Tibial nerve (tissue), 4 donors: ENCODE results near the gene NTNG1. TPM values are rescaled to one million over a fixed set of nuclear protein-coding genes. Genes with fewer than 3 reads are reported as not detected.

ENCODE experiments used
- DNase-seq, 2 donors: peaks; one replicate each; pipeline ENCODE4 v3.0.0-alpha.2; 2019; ENCODE audit warnings: low spot score in 2 of 2
- H3K27ac ChIP-seq, 4 donors: fragments of 200-600 bp; sonication (generic) in 3 of 4; one replicate each; pipeline ENCODE4 v1.5.1; 2017 to 2019; ENCODE audit warnings: mild to moderate bottlenecking in 1 of 4
- H3K27me3 ChIP-seq, 2 donors: fragments of 200-600 bp; sonication (generic) in 1 of 2; one replicate each; pipeline versions ENCODE4 v1.5.1 to v1.6.0; 2017 to 2019
- H3K36me3 ChIP-seq, 3 donors: fragments of 200-600 bp; sonication (generic); one replicate each; pipeline ENCODE4 v1.5.1; 2018 to 2019
- H3K4me1 ChIP-seq, 4 donors: fragments of 200-600 bp; sonication (generic) in 3 of 4; one replicate each; pipeline ENCODE4 v1.5.1; 2017 to 2019
- H3K4me3 ChIP-seq, 4 donors: fragments of 200-600 bp; sonication (generic) in 3 of 4; one replicate each; pipeline ENCODE4 v1.5.1; 2017 to 2019; ENCODE audit warnings: mild to moderate bottlenecking in 1 of 4, moderate library complexity in 1 of 4
- H3K9me3 ChIP-seq, 4 donors: fragments of 200-600 bp; sonication (generic) in 3 of 4; one replicate each; pipeline ENCODE4 v1.5.1; 2017 to 2019
- EP300 ChIP-seq, 2 donors: sonication (generic); formaldehyde crosslinking; IDR thresholded peaks; one replicate each; pipeline ENCODE4 v1.6.1; 2017; ENCODE audit warnings: antibody characterized with exemption in 2 of 2, mild to moderate bottlenecking in 1 of 2
- POLR2A ChIP-seq, 2 donors: fragments of 450-650 bp; IDR thresholded peaks; one replicate each; pipeline ENCODE4 v1.6.1; 2017; ENCODE audit warnings: antibody characterized with exemption in 2 of 2, mild to moderate bottlenecking in 2 of 2, moderate library complexity in 2 of 2
- WGBS, 2 donors: methylation state at CpG; one replicate each; pipeline ENCODE4 v1.1.5; 2018; 5-methylcytosine and 5-hydroxymethylcytosine counted together
- total RNA-seq, 4 donors: library from RNA; depleted of rRNA; stranded (reverse); fragments of >200 nt; gene quantifications; one replicate each; pipeline ENCODE4 v1.1.0, GENCODE V29; 2016
- TF ChIP-seq, protein P1 (sequence below), 5 experiments: fragments of 200-600 bp in 3 of 5; fragments of 450-650 bp in 2 of 5; sonication (generic) in 3 of 5; IDR thresholded peaks; one replicate each; pipeline ENCODE4 v1.5.1; 2016 to 2019; ENCODE audit warnings: antibody characterized with exemption in 5 of 5, mild to moderate bottlenecking in 3 of 5, moderate library complexity in 2 of 5

The NTNG1 gene
- total RNA-seq, 4 donors from 2014 or later, result 1.4 to 6.6 (median 3.9) TPM

- no peaks in the 10 kb centered on the region for H3K36me3 ChIP-seq
- DNase-seq, result no peak
Observed at GRCh38 chr1:107499139-107499744, 358.4 kb downstream of the NTNG1 start.

GRCh38 chr1:107501081-107501605 lies 360.3 kb downstream of the NTNG1 start:
- Histone ChIP-seq H3K4me3 (no peak overlapping the region), H3K36me3 (no peaks in the 10 kb centered on the region), H3K27ac (no peak overlapping the region), H3K4me1 (no peaks in the 10 kb centered on the region), H3K9me3 (no peaks in the 10 kb centered on the region), H3K27me3 (no peaks in the 10 kb centered on the region)
- TF ChIP-seq EP300 (IDR thresholded peaks at IDR 0.05), result no peak
- TF ChIP-seq, protein P1, sequence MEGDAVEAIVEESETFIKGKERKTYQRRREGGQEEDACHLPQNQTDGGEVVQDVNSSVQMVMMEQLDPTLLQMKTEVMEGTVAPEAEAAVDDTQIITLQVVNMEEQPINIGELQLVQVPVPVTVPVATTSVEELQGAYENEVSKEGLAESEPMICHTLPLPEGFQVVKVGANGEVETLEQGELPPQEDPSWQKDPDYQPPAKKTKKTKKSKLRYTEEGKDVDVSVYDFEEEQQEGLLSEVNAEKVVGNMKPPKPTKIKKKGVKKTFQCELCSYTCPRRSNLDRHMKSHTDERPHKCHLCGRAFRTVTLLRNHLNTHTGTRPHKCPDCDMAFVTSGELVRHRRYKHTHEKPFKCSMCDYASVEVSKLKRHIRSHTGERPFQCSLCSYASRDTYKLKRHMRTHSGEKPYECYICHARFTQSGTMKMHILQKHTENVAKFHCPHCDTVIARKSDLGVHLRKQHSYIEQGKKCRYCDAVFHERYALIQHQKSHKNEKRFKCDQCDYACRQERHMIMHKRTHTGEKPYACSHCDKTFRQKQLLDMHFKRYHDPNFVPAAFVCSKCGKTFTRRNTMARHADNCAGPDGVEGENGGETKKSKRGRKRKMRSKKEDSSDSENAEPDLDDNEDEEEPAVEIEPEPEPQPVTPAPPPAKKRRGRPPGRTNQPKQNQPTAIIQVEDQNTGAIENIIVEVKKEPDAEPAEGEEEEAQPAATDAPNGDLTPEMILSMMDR (IDR thresholded peaks at IDR 0.05), result no peak
- no peak for TF ChIP-seq POLR2A (IDR thresholded peaks at IDR 0.05)
- WGBS, 2 donors, result 82 to 86% methylated on average over 6 of the region's 6 CpGs
- no peak for DNase-seq

More at GRCh38 chr1:107499139-107499744, 358.4 kb downstream of the NTNG1 start:
- no peaks in the 10 kb centered on the region for H3K4me1 ChIP-seq
- TF ChIP-seq EP300 (IDR thresholded peaks at IDR 0.05) (no peak), POLR2A (IDR thresholded peaks at IDR 0.05) (no peak)
- TF ChIP-seq, protein P1 (IDR thresholded peaks at IDR 0.05), result no peak
- 60 to 66% methylated on average over 4 of the region's 4 CpGs for WGBS, 2 donors
- no peak overlapping the region for H3K4me3 ChIP-seq
- no peaks in the 10 kb centered on the region for H3K9me3 ChIP-seq
- no peaks in the 10 kb centered on the region for H3K27me3 ChIP-seq
- H3K27ac ChIP-seq, result no peak overlapping the region

GRCh38 chr1:107510347-107510746 lies 369.5 kb downstream of the NTNG1 start:
- TF ChIP-seq, protein P1 (IDR thresholded peaks at IDR 0.05), result no peak
- TF ChIP-seq EP300 (IDR thresholded peaks at IDR 0.05), result no peak
- TF ChIP-seq POLR2A (IDR thresholded peaks at IDR 0.05), result no peak
- 81 to 87% methylated on average over 4 of the region's 4 CpGs for WGBS, 2 donors
- no peak for DNase-seq

DNA sequence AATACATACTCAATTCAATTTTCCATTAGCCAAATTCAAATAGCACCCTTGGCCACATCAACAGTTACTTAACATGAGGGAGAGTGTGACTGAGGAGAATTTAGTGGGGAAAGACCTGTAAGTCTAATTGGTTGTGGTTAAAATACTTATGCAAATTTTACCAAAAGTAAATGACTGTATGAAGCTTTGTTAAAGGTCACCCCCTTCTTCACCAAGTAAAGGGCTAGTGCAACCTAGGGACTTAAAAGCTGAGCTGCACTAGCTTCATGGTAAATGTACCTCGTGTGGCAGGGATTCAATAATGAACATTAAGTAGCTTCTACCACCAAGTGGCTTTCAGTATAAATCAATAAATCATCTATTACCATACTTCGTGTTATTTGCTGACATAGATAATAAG lies 372.0 kb downstream of the NTNG1 start:
- no peak for DNase-seq
- Histone ChIP-seq H3K27ac (no peak overlapping the region), H3K27me3 (no peaks in the 10 kb centered on the region), H3K9me3 (no peaks in the 10 kb centered on the region), H3K4me1 (no peaks in the 10 kb centered on the region), H3K4me3 (no peak overlapping the region), H3K36me3 (no peaks in the 10 kb centered on the region)
- no peak for TF ChIP-seq EP300 (IDR thresholded peaks at IDR 0.05)
- TF ChIP-seq, protein P1 (IDR thresholded peaks at IDR 0.05), result no peak
- TF ChIP-seq POLR2A (IDR thresholded peaks at IDR 0.05), result no peak
- 59 to 64% methylated on average over 2 of the region's 2 CpGs for WGBS, 2 donors

More at GRCh38 chr1:107510347-107510746, 369.5 kb downstream of the NTNG1 start:
- H3K27ac ChIP-seq, result no peak overlapping the region
- H3K4me1 ChIP-seq, result no peaks in the 10 kb centered on the region
- no peaks in the 10 kb centered on the region for H3K36me3 ChIP-seq
- H3K9me3 ChIP-seq, result no peaks in the 10 kb centered on the region
- H3K4me3 ChIP-seq, result no peak overlapping the region
- H3K27me3 ChIP-seq, result no peaks in the 10 kb centered on the region

GRCh38 chr1:107514841-107515240 lies 374.0 kb downstream of the NTNG1 start:
- TF ChIP-seq POLR2A (IDR thresholded peaks at IDR 0.05), result no peak
- 63 to 68% methylated on average over 3 of the region's 3 CpGs for WGBS, 2 donors
- Histone ChIP-seq H3K4me3 (no peak overlapping the region), H3K9me3 (no peaks in the 10 kb centered on the region), H3K27me3 (no peaks in the 10 kb centered on the region), H3K36me3 (no peaks in the 10 kb centered on the region), H3K27ac (no peak overlapping the region), H3K4me1 (no peaks in the 10 kb centered on the region)
- DNase-seq, result no peak
